ENCODE results near the gene ATE1.

ATE1 gene

GRCh38 chr10:121865554-121865953 lies 62.3 kb downstream of the ATE1 start:
- DNase-seq (ENCODE audit: low read depth), result no peak
- TF ChIP-seq CTCF (conservative IDR thresholded peaks at IDR 0.05; ENCODE audit: low read depth, low read length), result no peak

DNA sequence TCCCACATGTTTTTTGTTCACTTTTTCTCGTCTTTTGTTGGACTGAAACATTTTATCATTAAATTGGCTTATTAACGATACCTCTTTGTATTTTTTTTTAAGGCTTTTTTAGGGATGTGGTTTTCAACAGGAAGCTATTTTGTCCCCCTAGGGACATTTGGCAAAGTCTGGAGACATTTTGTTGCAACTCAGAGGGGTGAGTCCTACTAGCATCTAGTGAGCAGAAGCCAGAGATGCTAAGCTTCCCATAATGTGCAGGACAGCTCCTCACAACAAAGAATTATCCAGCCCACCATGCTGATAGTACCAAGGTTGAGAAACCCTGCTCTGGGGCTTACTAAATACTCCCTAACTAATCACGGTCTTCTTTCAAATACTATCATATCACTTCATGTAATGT lies 63.2 kb downstream of the ATE1 start:
- H3K4me3 ChIP-seq (ENCODE audit: low read length), result no peak overlapping the region
- TF ChIP-seq CTCF (conservative IDR thresholded peaks at IDR 0.05; ENCODE audit: low read depth, low read length), result no peak
- no peak for DNase-seq (ENCODE audit: low read depth)

More at GRCh38 chr10:121865554-121865953, 62.3 kb downstream of the ATE1 start:
- no peak overlapping the region for H3K4me3 ChIP-seq (ENCODE audit: low read length)

DNA sequence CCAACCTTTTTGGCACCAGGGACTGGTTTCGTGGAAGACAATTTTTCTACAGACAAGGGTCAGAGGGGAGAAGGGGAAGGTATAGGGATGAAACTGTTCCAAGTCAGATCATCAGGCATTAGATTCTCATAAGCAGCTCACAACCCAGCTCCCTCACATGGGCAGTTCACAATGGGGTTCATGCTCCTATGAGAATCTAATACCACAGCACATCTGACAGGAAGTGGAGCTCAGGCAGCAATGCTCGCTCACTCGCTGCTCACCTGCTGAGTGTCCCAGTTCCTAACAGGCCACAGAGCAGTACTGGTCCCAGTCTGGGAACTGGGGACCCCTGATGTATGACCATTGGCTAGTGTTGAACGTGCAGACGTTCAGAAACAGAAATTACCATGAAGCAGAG lies 63.7 kb downstream of the ATE1 start:
- no peak for DNase-seq (ENCODE audit: low read depth)
- no peak overlapping the region for H3K4me3 ChIP-seq (ENCODE audit: low read length)
- no peak for TF ChIP-seq CTCF (conservative IDR thresholded peaks at IDR 0.05; ENCODE audit: low read depth, low read length)

DNA sequence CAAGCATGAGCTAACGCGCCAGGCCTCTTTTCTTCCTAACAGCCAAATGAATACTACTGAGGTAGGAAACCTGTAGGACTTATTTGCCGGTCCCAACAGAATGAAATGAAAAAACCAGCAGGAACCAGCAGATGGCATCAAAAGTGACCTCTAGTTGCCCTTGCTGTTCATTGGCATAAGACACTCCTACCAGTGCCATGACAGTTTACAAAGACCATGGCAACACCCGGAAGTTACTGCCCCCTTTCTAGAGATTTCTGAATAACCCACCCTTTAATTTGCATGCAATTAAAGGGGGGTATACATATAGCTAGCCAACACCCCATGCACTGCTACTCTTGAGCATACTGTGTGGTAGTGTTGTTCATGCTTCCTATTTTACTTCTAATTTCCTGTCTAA lies 65.2 kb downstream of the ATE1 start:
- DNase-seq (ENCODE audit: low read depth), result no peak
- no peak for TF ChIP-seq CTCF (conservative IDR thresholded peaks at IDR 0.05; ENCODE audit: low read depth, low read length)
- no peak overlapping the region for H3K4me3 ChIP-seq (ENCODE audit: low read length)

- DNase-seq (ENCODE audit: low read depth), result no peak
- TF ChIP-seq CTCF (conservative IDR thresholded peaks at IDR 0.05; ENCODE audit: low read depth, low read length), result no peak
- H3K4me3 ChIP-seq (ENCODE audit: low read length), result no peak overlapping the region
Observed at GRCh38 chr10:121862042-121862441, 65.8 kb downstream of the ATE1 start.

GRCh38 chr10:121860810-121861209 lies 67.0 kb downstream of the ATE1 start:
- no peak for DNase-seq (ENCODE audit: low read depth)
- TF ChIP-seq CTCF (conservative IDR thresholded peaks at IDR 0.05; ENCODE audit: low read depth, low read length), result no peak
- H3K4me3 ChIP-seq (ENCODE audit: low read length), result no peak overlapping the region

DNA sequence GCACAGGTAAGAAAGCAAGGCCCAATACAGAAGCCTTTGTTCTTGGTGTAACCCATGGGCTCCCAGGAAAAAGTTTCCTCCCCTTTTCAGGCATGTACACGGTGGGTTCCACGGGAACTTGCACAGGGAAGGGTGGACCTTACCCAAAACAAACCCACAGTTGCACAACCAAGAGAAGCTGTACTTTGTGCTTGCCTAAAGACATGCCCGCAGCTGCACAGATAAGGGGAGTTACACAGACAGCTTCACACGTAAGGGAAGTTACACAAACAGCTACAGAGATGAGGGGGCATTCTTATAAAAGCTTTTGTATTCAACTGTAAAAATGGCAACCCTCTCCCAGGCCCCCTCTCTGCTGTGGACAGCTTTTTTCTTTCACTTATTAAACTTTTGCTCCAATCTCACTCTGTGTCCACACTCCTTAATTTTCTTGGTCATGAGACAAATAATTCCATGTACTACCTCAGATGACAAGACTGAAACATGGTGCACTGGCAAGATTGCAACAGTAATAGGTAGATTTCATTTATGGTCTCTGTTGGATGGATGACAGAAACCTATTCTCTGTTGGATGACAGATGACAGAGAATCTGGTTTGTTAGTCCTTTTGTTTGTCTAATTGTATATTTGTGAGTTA lies 72.9 kb downstream of the ATE1 start:
- DNase-seq (ENCODE audit: low read depth), result no peak
- H3K4me3 ChIP-seq (ENCODE audit: low read length), result no peak overlapping the region
- TF ChIP-seq CTCF (conservative IDR thresholded peaks at IDR 0.05; ENCODE audit: low read depth, low read length), result no peak

All from retinal pigment epithelial cell (primary cell).